WERI-Rb-1 (cell line): ENCODE results near the gene RFFL.
"Not testable (repeated sequence)": the region's sequence is repeated elsewhere in the genome, so short reads cannot be mapped to it uniquely, and the experiment has no call there.

Experiments
- DNase-seq: peaks from one replicate; pipeline ENCODE4 v3.0.0-alpha.2; 2020
- H3K27ac ChIP-seq: fragments of 250-450 bp; sonication (Bioruptor Pico); 2 replicates; pipeline ENCODE4 v1.5.1; 2020; ENCODE audit warnings: mild to moderate bottlenecking, moderate library complexity
- H3K27me3 ChIP-seq: fragments of 250-450 bp; sonication (Bioruptor Pico); 2 replicates; pipeline ENCODE4 v1.5.1; 2021; ENCODE audit warnings: mild to moderate bottlenecking, low read depth, moderate library complexity; ENCODE audit not compliant: insufficient read depth, severe bottlenecking
- H3K36me3 ChIP-seq: fragments of 250-450 bp; sonication (Bioruptor Pico); 2 replicates; pipeline ENCODE4 v1.5.1; 2020; ENCODE audit warnings: mild to moderate bottlenecking, moderate library complexity
- H3K4me3 ChIP-seq: 2 replicates; pipeline ENCODE4 v1.5.1; 2011; ENCODE audit warnings: low read depth, mild to moderate bottlenecking, control low read depth, low read length
- H3K9me3 ChIP-seq: fragments of 250-450 bp; sonication (Bioruptor Pico); 2 replicates; pipeline ENCODE4 v1.5.1; 2021; ENCODE audit warnings: mild to moderate bottlenecking, moderate library complexity; ENCODE audit not compliant: severe bottlenecking
- TF ChIP-seq, protein P1 (sequence below): IDR thresholded peaks from 2 replicates; pipeline ENCODE4 v1.5.1; 2011; ENCODE audit warnings: low read depth, mild to moderate bottlenecking, control low read depth, inconsistent platforms, low read length

RFFL gene

DNA sequence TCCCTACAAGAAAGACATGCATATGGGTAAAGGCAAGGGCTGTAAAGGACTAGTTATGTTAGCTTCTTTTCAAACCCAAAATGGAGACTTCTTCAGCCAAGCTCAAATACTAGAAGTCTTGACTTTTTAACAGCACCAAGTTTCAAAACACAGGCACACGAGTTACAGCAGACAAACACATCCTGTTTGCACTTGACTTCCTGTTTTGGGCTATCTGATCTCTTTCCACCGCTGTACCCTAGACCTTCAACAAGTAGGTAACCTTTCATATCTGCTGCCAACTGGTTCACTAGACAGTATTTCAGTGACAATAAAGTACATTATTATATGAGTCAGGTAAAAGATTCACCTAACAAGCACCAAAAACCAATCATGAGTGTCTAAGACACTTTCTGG, 12.3 kb downstream of the RFFL start:
- Histone ChIP-seq H3K36me3 (no peaks in the 10 kb centered on the region), H3K9me3 (no peaks in the 10 kb centered on the region), H3K4me3 (no peak overlapping the region), H3K27me3 (no peaks in the 10 kb centered on the region), H3K27ac (no peak overlapping the region)
- no peak for DNase-seq
- TF ChIP-seq, protein P1, sequence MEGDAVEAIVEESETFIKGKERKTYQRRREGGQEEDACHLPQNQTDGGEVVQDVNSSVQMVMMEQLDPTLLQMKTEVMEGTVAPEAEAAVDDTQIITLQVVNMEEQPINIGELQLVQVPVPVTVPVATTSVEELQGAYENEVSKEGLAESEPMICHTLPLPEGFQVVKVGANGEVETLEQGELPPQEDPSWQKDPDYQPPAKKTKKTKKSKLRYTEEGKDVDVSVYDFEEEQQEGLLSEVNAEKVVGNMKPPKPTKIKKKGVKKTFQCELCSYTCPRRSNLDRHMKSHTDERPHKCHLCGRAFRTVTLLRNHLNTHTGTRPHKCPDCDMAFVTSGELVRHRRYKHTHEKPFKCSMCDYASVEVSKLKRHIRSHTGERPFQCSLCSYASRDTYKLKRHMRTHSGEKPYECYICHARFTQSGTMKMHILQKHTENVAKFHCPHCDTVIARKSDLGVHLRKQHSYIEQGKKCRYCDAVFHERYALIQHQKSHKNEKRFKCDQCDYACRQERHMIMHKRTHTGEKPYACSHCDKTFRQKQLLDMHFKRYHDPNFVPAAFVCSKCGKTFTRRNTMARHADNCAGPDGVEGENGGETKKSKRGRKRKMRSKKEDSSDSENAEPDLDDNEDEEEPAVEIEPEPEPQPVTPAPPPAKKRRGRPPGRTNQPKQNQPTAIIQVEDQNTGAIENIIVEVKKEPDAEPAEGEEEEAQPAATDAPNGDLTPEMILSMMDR = no peak

DNA sequence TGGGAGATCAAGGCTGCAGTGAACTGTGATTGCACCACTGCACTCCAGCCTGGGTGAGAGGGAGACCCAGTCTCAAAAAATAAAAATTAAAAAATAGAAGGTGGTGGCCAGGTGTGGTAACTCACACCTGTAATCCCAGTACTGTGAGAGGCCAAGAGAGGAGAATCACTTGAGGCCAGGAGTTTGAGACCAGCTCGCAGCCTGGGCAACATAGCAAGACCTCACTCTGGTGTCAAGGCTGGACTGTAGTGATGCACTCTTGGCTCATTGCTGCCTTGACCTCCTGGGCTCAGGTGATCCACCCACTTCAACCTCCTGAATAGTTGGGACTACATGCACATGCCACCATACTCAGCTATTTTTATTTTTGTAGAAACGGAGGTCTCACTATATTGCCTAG, 13.3 kb downstream of the RFFL start:
- DNase-seq = no peak
- Histone ChIP-seq H3K27ac (no peak overlapping the region), H3K27me3 (no peaks in the 10 kb centered on the region), H3K9me3 (no peaks in the 10 kb centered on the region), H3K36me3 (no peaks in the 10 kb centered on the region), H3K4me3 (no peak overlapping the region)
- TF ChIP-seq, protein P1 = no peak

DNA sequence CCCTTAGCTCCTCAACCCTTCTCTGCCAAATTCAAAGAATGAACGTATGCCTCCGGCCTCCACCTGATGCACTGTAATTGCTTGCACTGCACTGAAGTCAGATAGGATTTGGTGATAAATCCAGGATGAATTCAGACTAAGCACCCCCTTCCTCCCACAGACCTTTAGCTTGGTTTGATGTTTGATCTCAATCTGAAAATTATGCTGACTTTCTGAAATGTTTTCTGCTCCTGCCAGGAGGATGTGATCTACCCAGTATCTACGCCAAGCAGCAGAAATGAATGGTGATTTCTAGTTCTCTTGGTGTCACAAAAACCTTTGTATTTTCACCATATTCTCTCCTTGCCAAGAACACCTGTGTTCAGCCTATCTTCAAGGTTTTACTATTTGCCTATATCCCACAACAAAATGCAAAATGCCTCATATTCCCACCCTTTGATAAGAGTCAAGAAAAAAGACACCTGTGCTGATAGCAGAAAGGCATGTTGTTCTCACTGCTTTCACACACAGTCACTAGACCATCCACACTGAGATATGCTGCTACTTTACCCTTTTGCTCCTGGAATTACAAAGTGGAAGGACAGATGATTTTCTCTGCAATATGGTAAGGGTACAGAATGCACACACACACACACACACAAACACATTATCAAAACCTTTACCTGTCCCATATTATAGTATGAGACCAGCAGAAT, 14.7 kb downstream of the RFFL start:
- Histone ChIP-seq H3K27me3 (no peaks in the 10 kb centered on the region), H3K9me3 (no peaks in the 10 kb centered on the region), H3K36me3 (no peaks in the 10 kb centered on the region), H3K4me3 (no peak overlapping the region), H3K27ac (peak overlapping the region; percentile 52)
- peak; percentile 23 for DNase-seq
- TF ChIP-seq, protein P1 = no peak

DNA sequence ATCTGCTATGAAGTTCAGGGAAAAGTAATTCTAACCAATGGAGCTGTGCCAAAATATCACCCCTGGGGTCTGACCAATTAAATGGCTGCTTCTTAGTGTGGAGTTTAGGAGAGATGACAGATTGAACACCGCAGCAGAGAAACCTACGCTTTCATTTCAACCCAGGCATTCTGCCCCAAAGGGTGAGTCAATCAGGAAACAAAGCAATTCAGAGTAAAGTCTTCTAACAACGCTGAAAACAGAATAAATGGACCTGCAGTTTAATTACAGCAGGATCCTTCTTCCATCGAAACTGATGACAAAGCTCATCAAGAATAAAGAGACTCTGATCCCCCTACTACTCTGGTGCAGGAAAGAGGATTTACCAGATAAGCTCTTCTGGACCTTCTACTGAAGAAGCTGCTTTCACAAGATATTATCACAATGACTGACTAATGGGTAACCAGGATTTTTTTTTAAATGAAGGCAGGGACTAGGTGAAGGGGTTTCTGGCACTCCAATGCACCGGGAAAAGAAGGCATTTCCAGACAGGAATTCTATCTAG, 16.7 kb downstream of the RFFL start:
- TF ChIP-seq, protein P1 = no peak
- H3K4me3 ChIP-seq = peak overlapping the region; percentile 41
- peak overlapping the region; percentile 35 for H3K27ac ChIP-seq
- peak; percentile 25 for DNase-seq
- no peaks in the 10 kb centered on the region for H3K9me3 ChIP-seq
- H3K36me3 ChIP-seq = no peaks in the 10 kb centered on the region
- H3K27me3 ChIP-seq = no peaks in the 10 kb centered on the region

DNA sequence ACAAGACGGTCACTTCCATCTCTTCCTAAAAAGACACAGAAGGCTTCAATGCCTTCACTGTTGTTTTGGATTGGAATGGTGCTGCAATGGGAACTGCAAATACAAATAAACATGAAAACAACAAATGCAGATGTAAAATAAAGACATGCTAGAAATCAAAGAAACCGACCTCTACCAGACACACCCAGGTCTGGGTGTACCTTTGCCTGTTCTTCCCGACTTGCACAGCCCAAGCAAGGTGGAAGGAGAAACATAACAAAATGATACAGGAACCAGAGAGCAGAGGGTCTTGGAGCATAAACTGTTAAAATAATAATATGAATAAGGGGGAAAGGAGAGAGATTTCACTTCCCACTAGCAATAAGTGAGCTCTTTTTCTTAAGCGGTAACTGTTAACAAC, 17.3 kb downstream of the RFFL start:
- H3K27me3 ChIP-seq = no peaks in the 10 kb centered on the region
- no peaks in the 10 kb centered on the region for H3K36me3 ChIP-seq
- H3K4me3 ChIP-seq = no peak overlapping the region
- no peak for DNase-seq
- no peak overlapping the region for H3K27ac ChIP-seq
- TF ChIP-seq, protein P1 = no peak
- no peaks in the 10 kb centered on the region for H3K9me3 ChIP-seq

DNA sequence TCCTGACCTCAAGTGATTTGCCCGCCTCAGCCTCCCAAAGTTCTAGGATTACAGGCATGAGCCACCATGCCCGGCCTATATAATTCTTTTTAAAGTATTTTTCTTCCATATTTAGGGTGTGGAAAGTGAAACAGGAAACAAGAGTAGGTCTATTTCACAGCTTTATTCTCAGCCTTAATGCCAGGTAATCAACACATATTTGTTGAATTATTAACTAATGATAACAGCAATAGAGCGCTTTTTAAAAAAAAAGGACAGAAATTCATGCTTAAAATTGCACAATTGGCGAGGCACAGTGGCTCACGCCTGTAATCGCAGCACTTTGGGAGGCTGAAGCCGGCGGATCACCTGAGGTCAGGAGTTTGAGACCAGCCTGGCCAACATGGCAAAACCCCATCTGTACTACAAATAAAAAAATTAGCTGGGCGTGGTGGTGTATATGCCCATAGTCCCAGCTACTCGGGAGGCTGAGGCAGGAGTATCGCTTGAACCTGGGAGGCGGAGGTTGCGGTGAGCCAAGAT, 18.0 kb downstream of the RFFL start:
- H3K36me3 ChIP-seq, H3K27me3 ChIP-seq, DNase-seq, H3K9me3 ChIP-seq, H3K4me3 ChIP-seq, H3K27ac ChIP-seq: not testable (repeated sequence)
